GM10248 (cell line): Measurements from ENCODE around the gene MTURN.

Experiments used
- CTCF ChIA-PET: fragments of 300-600 bp; sonication (Branson Sonifier 250); formaldehyde crosslinking; extraction: SDS; loops from one replicate; lab custom pipeline; 2021; ENCODE audit warnings: antibody characterized with exemption; lab: Yijun Ruan, JAX
- POLR2A ChIA-PET: fragments of 350-650 bp; sonication (Branson Sonifier 250); formaldehyde crosslinking; extraction: SDS; loops from one replicate; lab custom pipeline; 2020; ENCODE audit warnings: antibody characterized with exemption; lab: Yijun Ruan, JAX
- DNase-seq: peaks from one replicate; pipeline ENCODE4 v3.0.0; 2012; ENCODE audit errors: extremely low spot score
- CTCF ChIP-seq: IDR thresholded peaks from 2 replicates; pipeline ENCODE4 v1.5.1; 2012; ENCODE audit warnings: mild to moderate bottlenecking, low read depth; ENCODE audit errors: extremely low read depth, missing control alignments, control extremely low read depth

Gene MTURN

GRCh38 chr7:30134611-30135300 lies at the start of gene MTURN:
Gene MTURN, plus strand, starts transcription at chr7:30134986. Its CDS starts 151 bp downstream, at chr7:30135137.
- POLR2A ChIA-PET = interaction anchor here (0.5 kb wide), 1 partner anchor 784 kb away, joined by 8 read pairs; no protein-coding TSS in a partner anchor
- DNase-seq = peak; percentile 95
- TF ChIP-seq CTCF = no peak
- CTCF ChIA-PET = interaction anchor here (0.9 to 1.5 kb wide), 4 partner anchors 11 to 44 kb away, joined by 3 to 4 read pairs (median 3); no protein-coding TSS in a partner anchor

GRCh38 chr7:30086529-30086928 lies 48.3 kb upstream of the MTURN start:
- no peak for TF ChIP-seq CTCF
- POLR2A ChIA-PET = no interaction called here
- DNase-seq = no peak
- CTCF ChIA-PET = interaction anchor here (1.7 kb wide), 1 partner anchor 11 kb away, joined by 6 read pairs; no protein-coding TSS in a partner anchor

GRCh38 chr7:30087371-30087770 lies 47.4 kb upstream of the MTURN start:
- CTCF ChIA-PET = no interaction called here
- DNase-seq = peak; percentile 33
- TF ChIP-seq CTCF = no peak
- POLR2A ChIA-PET = no interaction called here

GRCh38 chr7:30088362-30088761 lies 46.4 kb upstream of the MTURN start:
- TF ChIP-seq CTCF = no peak
- DNase-seq = no peak
- ChIA-PET POLR2A (no interaction called here), CTCF (interaction anchor here (1.9 to 2.0 kb wide), 2 partner anchors 25 to 27 kb away, joined by 4 to 7 read pairs; no protein-coding TSS in a partner anchor)

GRCh38 chr7:30090111-30090510 lies 44.7 kb upstream of the MTURN start:
- ChIA-PET POLR2A (no interaction called here), CTCF (interaction anchor here (0.8 to 2.0 kb wide), 2 partner anchors 8 to 27 kb away, joined by 3 to 4 read pairs; no protein-coding TSS in a partner anchor)
- TF ChIP-seq CTCF = no peak
- DNase-seq = no peak

- TF ChIP-seq CTCF = no peak
- DNase-seq = no peak
- ChIA-PET POLR2A (no interaction called here), CTCF (interaction anchor here (0.8 to 1.3 kb wide), 2 partner anchors 16 to 30 kb away, joined by 3 to 5 read pairs; no protein-coding TSS in a partner anchor)
Measured at GRCh38 chr7:30091491-30091912, 43.3 kb upstream of the MTURN start.
